HepG2 (cell line): ENCODE results near the gene CD6. TPM values are rescaled to one million over a fixed set of nuclear protein-coding genes. Genes with fewer than 3 reads are reported as not detected.

ENCODE experiments used
- EED ChIP-seq: sonication (generic); formaldehyde crosslinking; IDR thresholded peaks from 2 replicates; pipeline ENCODE4 v1.5.0; 2020; ENCODE audit warnings: mild to moderate bottlenecking, missing genetic modification reagents
- KMT2A ChIP-seq: sonication (generic); formaldehyde crosslinking; IDR thresholded peaks from 2 replicates; pipeline ENCODE4 v1.4.0; 2020; ENCODE audit warnings: missing genetic modification reagents
- MIXL1 ChIP-seq: IDR thresholded peaks from 2 replicates; pipeline ENCODE4 v1.6.1; 2016
- NFKBIZ ChIP-seq: IDR thresholded peaks from 2 replicates; pipeline ENCODE4 v1.6.1; 2018; ENCODE audit warnings: missing genetic modification reagents, missing compliant biosample characterization
- NR3C1 ChIP-seq: sonication (generic); formaldehyde crosslinking; IDR thresholded peaks from 2 replicates; pipeline ENCODE4 v1.4.0; 2020; ENCODE audit warnings: missing genetic modification reagents
- POLR2AphosphoS2 ChIP-seq: IDR thresholded peaks from 2 replicates; pipeline ENCODE4 v1.6.1; 2011; ENCODE audit warnings: low read depth, low read length, improper control_type of control experiment
- SRSF9 ChIP-seq: fragments of 200-400 bp; formaldehyde crosslinking; IDR thresholded peaks from 2 replicates; pipeline ENCODE4 v1.6.1; 2018; ENCODE audit warnings: borderline replicate concordance, mild to moderate bottlenecking, low read depth, low read length; ENCODE audit not compliant: insufficient read depth, poor library complexity, severe bottlenecking
- SSRP1 ChIP-seq: IDR thresholded peaks from 2 replicates; pipeline ENCODE4 v1.6.1; 2016; ENCODE audit warnings: control low read depth
- STAT5B ChIP-seq: sonication (generic); formaldehyde crosslinking; IDR thresholded peaks from 2 replicates; pipeline ENCODE4 v1.4.0; 2020; ENCODE audit warnings: missing genetic modification reagents
- XBP1 ChIP-seq: sonication (generic); formaldehyde crosslinking; IDR thresholded peaks from 2 replicates; pipeline ENCODE4 v1.5.0; 2020; ENCODE audit warnings: missing genetic modification reagents
- ZBTB7B ChIP-seq: sonication (generic); formaldehyde crosslinking; IDR thresholded peaks from 2 replicates; pipeline ENCODE4 v1.4.0; 2020; ENCODE audit warnings: missing genetic modification reagents
- ZEB1 ChIP-seq: IDR thresholded peaks from 2 replicates; pipeline ENCODE4 v1.6.1; 2012; ENCODE audit warnings: mild to moderate bottlenecking, low read depth, inconsistent platforms; ENCODE audit not compliant: insufficient replicate concordance
- ZIK1 ChIP-seq: sonication (generic); formaldehyde crosslinking; IDR thresholded peaks from 2 replicates; pipeline ENCODE4 v1.5.0; 2020; ENCODE audit warnings: mild to moderate bottlenecking, low read depth, missing genetic modification reagents, borderline replicate concordance
- ZKSCAN1 ChIP-seq: fragments of 150-350 bp; IDR thresholded peaks from 2 replicates; pipeline ENCODE4 v1.6.1; 2014; ENCODE audit warnings: low read length
- ZNF12 ChIP-seq: sonication (generic); formaldehyde crosslinking; IDR thresholded peaks from 2 replicates; pipeline ENCODE4 v1.5.0; 2020; ENCODE audit warnings: missing genetic modification reagents
- ZNF24 ChIP-seq: fragments of 450-650 bp; IDR thresholded peaks from 2 replicates; pipeline ENCODE4 v1.6.1; 2017; ENCODE audit warnings: antibody characterized with exemption, mild to moderate bottlenecking
- ZNF546 ChIP-seq: sonication (generic); formaldehyde crosslinking; conservative IDR thresholded peaks from 2 replicates; pipeline ENCODE4 v1.8.1; 2023; ENCODE audit warnings: mild to moderate bottlenecking, missing genetic modification reagents
- ZNF644 ChIP-seq: IDR thresholded peaks from 2 replicates; pipeline ENCODE4 v1.6.1; 2016; ENCODE audit warnings: low read depth
- polyA plus RNA-seq, 8 experiments: library from polyadenylated mRNA; depleted of rRNA in 3 of 8; stranded (reverse) in 7 of 8; unstranded in 1 of 8; fragments of >200 nt; fragmentation: Illumina TruSeq in 4 of 8; extraction: Trizol in 4 of 8; gene quantifications; 2 replicates each; pipeline versions ENCODE4 v1.2.1 to v1.2.3, GENCODE V29; 2011 to 2016; ENCODE audit warnings: low read depth in 4 of 8, missing spikeins in 1 of 8, mixed read lengths in 1 of 8; ENCODE audit not compliant: insufficient read depth in 1 of 8
- total RNA-seq, 5 experiments: library from RNA; depleted of rRNA; stranded (reverse); fragments of >200 nt; fragmentation: Illumina TruSeq; extraction: Trizol; gene quantifications; 2 replicates each; pipeline ENCODE4 v1.2.3, GENCODE V29; 2016; ENCODE audit warnings: low read depth in 1 of 5
- TF ChIP-seq, protein P1 (sequence below): sonication (generic); IDR thresholded peaks from 2 replicates; pipeline ENCODE4 v1.6.1; 2016; ENCODE audit warnings: low read depth, borderline replicate concordance
- TF ChIP-seq, protein P2 (sequence below): sonication (generic); formaldehyde crosslinking; IDR thresholded peaks from 2 replicates; pipeline ENCODE4 v1.5.1; 2020; ENCODE audit warnings: mild to moderate bottlenecking, moderate library complexity, missing genetic modification reagents
- TF ChIP-seq, protein P3 (sequence below): sonication (generic); formaldehyde crosslinking; IDR thresholded peaks from 2 replicates; pipeline ENCODE4 v1.8.0; 2022; ENCODE audit warnings: mild to moderate bottlenecking, missing genetic modification reagents, moderate library complexity
- TF ChIP-seq, protein P4 (sequence below): sonication (generic); formaldehyde crosslinking; IDR thresholded peaks from 2 replicates; pipeline ENCODE4 v1.4.0; 2020; ENCODE audit warnings: mild to moderate bottlenecking, missing genetic modification reagents, borderline replicate concordance
- TF ChIP-seq, protein P5 (sequence below): sonication (generic); formaldehyde crosslinking; IDR thresholded peaks from 2 replicates; pipeline ENCODE4 v1.5.0; 2020; ENCODE audit warnings: missing genetic modification reagents, mild to moderate bottlenecking, borderline replicate concordance

Gene CD6
- total and polyA plus RNA-seq, 2 of the 13 experiments (the other 11 are each of a cell fraction or from before 2014, with no cell fraction given), result not detected

DNA sequence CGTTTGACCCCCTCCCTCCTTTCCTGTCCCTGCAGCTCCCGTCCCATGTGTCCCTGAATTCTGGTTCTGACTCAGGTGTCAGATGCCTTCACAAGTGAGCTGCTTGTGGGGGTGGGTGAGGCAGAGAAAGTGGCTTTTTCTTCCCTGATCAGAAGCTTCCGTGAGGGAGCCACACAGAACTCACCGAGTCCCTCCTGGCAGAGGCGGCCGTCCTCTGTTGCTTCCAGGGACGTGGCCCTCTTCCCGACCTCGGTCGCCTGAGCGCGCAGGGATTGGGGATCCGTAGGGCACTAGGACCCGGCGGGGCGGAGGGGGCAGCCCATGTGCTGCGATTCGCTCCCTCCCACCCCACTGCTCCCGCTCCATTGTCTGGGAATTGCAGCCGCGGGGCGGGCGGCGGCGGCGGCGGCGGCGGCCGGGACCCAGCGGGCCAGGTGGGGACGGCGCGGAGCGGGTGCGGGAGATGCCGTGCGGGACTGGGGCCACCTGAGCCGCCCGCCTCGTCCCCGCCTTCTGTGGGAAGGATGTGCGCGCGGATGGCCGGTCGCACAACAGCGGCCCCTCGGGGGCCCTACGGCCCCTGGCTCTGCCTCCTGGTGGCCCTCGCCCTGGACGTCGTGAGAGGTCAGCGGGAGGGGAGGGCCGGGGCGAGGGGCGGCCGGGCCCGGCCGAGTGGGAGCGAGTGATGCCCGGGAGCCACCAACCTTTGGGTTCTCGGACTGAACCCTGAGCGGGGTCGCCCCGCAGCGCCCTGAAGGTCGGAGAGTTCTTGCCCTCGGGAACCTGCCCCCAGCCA, 47.2 kb upstream of the CD6 start, which contains the start of gene TMEM132A (continued):
- TF ChIP-seq, protein P1, sequence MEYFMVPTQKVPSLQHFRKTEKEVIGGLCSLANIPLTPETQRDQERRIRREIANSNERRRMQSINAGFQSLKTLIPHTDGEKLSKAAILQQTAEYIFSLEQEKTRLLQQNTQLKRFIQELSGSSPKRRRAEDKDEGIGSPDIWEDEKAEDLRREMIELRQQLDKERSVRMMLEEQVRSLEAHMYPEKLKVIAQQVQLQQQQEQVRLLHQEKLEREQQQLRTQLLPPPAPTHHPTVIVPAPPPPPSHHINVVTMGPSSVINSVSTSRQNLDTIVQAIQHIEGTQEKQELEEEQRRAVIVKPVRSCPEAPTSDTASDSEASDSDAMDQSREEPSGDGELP, result no peak
- no peak for TF ChIP-seq ZNF24
- TF ChIP-seq XBP1 (CRISPR knock-in tag), result no peak
- TF ChIP-seq ZBTB7B (CRISPR knock-in tag), result 0 out of 2 replicates have a peak, but pooled peaks have one; percentile 17
- 0 out of 2 replicates have a peak, but pooled peaks have one; percentile 45 for TF ChIP-seq ZNF546
- no peak for TF ChIP-seq SSRP1 (CRISPR knock-in tag)
- no peak for TF ChIP-seq ZIK1 (CRISPR knock-in tag)
- no peak for TF ChIP-seq MIXL1
- no peak for TF ChIP-seq STAT5B (CRISPR knock-in tag)
- no peak for TF ChIP-seq SRSF9
- no peak for TF ChIP-seq POLR2AphosphoS2
- TF ChIP-seq KMT2A, result 0 out of 2 replicates have a peak, but pooled peaks have one; percentile 50
- TF ChIP-seq NFKBIZ (CRISPR knock-in tag), result no peak
- TF ChIP-seq ZNF644 (CRISPR knock-in tag), result no peak
- TF ChIP-seq, protein P2, sequence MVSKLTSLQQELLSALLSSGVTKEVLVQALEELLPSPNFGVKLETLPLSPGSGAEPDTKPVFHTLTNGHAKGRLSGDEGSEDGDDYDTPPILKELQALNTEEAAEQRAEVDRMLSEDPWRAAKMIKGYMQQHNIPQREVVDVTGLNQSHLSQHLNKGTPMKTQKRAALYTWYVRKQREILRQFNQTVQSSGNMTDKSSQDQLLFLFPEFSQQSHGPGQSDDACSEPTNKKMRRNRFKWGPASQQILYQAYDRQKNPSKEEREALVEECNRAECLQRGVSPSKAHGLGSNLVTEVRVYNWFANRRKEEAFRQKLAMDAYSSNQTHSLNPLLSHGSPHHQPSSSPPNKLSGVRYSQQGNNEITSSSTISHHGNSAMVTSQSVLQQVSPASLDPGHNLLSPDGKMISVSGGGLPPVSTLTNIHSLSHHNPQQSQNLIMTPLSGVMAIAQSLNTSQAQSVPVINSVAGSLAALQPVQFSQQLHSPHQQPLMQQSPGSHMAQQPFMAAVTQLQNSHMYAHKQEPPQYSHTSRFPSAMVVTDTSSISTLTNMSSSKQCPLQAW, result no peak
- TF ChIP-seq, protein P3, sequence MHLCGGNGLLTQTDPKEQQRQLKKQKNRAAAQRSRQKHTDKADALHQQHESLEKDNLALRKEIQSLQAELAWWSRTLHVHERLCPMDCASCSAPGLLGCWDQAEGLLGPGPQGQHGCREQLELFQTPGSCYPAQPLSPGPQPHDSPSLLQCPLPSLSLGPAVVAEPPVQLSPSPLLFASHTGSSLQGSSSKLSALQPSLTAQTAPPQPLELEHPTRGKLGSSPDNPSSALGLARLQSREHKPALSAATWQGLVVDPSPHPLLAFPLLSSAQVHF (CRISPR knock-in tag), result no peak
- TF ChIP-seq ZEB1, result no peak
- TF ChIP-seq ZKSCAN1, result no peak
- peak; percentile 50; the same call in 1 of the 2 replicates for TF ChIP-seq EED (CRISPR knock-in tag)
- TF ChIP-seq, protein P4, sequence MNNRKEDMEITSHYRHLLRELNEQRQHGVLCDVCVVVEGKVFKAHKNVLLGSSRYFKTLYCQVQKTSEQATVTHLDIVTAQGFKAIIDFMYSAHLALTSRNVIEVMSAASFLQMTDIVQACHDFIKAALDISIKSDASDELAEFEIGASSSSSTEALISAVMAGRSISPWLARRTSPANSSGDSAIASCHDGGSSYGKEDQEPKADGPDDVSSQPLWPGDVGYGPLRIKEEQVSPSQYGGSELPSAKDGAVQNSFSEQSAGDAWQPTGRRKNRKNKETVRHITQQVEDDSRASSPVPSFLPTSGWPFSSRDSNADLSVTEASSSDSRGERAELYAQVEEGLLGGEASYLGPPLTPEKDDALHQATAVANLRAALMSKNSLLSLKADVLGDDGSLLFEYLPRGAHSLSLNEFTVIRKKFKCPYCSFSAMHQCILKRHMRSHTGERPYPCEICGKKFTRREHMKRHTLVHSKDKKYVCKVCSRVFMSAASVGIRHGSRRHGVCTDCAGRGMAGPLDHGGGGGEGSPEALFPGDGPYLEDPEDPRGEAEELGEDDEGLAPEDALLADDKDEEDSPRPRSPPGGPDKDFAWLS (CRISPR knock-in tag), result no peak
- TF ChIP-seq NR3C1 (CRISPR knock-in tag), result no peak
- TF ChIP-seq, protein P5, sequence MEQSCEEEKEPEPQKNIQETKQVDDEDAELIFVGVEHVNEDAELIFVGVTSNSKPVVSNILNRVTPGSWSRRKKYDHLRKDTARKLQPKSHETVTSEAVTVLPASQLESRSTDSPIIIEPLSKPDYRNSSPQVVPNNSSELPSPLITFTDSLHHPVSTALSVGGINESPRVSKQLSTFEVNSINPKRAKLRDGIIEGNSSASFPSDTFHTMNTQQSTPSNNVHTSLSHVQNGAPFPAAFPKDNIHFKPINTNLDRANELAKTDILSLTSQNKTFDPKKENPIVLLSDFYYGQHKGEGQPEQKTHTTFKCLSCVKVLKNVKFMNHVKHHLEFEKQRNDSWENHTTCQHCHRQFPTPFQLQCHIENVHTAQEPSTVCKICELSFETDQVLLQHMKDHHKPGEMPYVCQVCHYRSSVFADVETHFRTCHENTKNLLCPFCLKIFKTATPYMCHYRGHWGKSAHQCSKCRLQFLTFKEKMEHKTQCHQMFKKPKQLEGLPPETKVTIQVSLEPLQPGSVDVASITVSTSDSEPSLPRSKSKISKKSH, result no peak
- TF ChIP-seq ZNF12 (CRISPR knock-in tag), result no peak
